LNCaP clone FGC (cell line): Measurements from ENCODE around the gene KCNN2.
A peak's percentile ranks its signal among the peaks of the same experiment; 100 is the strongest.

Experiments
- DNase-seq: peaks from one replicate; pipeline ENCODE4 v3.0.0-alpha.2; 2011; ENCODE audit warnings: low read depth
- H3K4me3 ChIP-seq: 2 replicates; pipeline ENCODE4 v1.5.1; 2011; ENCODE audit warnings: mild to moderate bottlenecking, low read depth, low read length, control low read depth
- TF ChIP-seq, protein P1 (sequence below): IDR thresholded peaks from 2 replicates; pipeline ENCODE4 v1.5.1; 2012; ENCODE audit warnings: mild to moderate bottlenecking; ENCODE audit not compliant: control insufficient read depth, insufficient read depth; ENCODE audit errors: extremely low read depth

Gene KCNN2

DNA sequence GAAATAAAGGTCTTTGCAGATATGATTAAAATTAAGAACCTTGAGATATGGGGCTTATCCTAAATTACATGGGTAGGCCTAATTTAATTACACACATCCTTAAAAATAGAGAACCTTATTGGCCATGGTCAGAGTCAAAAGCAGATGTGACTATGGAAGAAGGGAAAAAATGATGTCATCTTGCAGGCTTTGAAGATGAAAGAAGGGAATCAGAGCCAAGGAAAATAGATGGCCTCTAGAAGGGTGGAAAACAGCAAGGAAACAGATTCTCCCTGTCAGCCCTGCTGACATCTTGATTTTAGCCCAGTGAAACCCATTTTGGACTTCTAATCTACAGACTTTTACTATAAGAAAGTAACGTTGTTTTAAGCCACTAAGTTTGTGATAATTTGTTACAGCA is 37.6 kb upstream of the KCNN2 start:
- no peak overlapping the region for H3K4me3 ChIP-seq
- TF ChIP-seq, protein P1, sequence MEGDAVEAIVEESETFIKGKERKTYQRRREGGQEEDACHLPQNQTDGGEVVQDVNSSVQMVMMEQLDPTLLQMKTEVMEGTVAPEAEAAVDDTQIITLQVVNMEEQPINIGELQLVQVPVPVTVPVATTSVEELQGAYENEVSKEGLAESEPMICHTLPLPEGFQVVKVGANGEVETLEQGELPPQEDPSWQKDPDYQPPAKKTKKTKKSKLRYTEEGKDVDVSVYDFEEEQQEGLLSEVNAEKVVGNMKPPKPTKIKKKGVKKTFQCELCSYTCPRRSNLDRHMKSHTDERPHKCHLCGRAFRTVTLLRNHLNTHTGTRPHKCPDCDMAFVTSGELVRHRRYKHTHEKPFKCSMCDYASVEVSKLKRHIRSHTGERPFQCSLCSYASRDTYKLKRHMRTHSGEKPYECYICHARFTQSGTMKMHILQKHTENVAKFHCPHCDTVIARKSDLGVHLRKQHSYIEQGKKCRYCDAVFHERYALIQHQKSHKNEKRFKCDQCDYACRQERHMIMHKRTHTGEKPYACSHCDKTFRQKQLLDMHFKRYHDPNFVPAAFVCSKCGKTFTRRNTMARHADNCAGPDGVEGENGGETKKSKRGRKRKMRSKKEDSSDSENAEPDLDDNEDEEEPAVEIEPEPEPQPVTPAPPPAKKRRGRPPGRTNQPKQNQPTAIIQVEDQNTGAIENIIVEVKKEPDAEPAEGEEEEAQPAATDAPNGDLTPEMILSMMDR, result no peak
- no peak for DNase-seq

DNA sequence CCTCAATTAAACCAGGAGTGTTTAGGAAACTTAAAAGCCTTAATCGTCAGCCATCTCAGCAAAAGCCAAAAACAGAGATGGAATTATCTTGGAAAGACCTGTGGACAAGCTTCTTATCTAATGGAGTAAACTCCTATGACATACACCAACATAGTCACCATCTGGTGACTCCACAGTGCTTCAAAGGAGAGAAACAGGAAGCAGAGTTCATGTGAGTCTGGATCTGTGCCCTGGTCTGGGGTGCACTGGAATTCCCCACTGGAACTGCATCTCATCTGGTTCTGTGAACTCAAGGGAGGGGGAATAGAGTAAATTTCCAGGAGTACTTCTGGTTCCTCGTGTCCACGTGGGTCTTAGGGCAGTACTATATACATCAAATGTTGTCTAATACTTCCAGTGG is 36.3 kb upstream of the KCNN2 start:
- TF ChIP-seq, protein P1, result no peak
- no peak for DNase-seq
- no peak overlapping the region for H3K4me3 ChIP-seq

DNA sequence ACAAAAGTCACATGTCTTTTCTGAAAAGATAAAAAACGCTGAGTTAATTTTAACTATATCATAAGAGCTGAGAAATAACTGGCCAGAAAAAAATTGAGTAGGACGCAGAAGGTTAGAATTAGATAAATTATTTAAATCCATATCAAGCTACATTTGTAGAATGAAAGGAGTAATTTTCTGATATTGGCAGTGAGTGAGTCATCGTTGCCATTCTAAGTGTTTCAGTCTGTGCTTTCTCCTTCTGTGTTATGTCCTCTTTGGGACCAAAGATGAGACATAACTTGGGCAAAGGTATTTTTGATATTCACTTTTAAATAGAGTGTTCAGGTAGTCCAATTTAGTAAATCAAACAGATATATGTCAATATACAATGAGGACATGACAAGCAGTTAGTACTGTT is 34.4 kb upstream of the KCNN2 start:
- no peak overlapping the region for H3K4me3 ChIP-seq
- no peak for DNase-seq
- TF ChIP-seq, protein P1, result no peak

DNA sequence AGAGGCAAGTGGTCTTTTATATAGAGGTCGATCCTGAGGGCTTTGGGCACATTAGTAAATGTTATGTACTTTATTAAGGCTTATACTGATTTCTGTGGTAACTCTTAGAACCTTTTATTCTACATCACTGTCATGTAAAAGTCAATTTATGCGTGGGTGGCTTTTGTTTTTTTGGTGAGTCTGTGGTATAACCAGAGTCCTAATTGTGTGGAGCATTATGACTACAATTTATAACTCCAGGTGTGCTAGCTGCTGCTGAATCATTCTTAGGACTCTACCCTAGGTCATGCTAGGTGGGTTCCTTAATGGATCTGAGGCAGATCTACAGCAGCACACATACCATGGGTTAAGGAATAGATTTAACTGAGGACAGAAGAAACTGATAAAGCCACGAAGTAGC is 33.9 kb upstream of the KCNN2 start:
- no peak for DNase-seq
- TF ChIP-seq, protein P1, result no peak

DNA sequence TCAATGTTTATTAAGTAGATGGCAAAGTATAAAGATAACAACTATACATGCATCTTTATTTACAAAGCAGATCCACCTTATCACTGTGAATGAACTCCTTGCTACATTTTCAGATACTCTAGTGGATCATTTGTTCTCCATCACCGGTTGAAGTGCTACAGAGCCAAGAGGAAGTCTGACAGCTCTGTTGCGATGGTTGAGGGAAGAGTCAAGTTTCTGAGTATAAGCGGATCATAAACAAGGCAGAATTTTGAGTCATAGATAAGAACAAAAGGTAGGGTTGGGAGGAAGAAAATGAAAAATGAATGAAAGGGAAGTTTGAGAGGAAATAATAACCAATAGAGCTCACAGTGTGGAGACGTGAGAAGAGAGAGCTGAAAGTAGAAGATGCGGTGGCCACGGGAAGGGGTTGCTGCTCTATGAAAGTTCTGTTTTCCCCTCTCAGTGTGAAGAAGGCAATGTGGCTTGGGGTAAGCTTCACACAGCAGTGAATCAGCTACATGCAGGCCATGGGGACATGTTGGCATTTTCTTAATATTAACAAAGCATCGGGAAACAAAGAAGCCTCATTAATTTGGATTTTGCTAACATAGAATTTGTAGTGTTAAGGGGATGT is 30.8 kb upstream of the KCNN2 start:
- DNase-seq, result no peak
- H3K4me3 ChIP-seq, result no peak overlapping the region
- TF ChIP-seq, protein P1, result no peak

More for the DNA sequence above, 33.9 kb upstream of the KCNN2 start:
- H3K4me3 ChIP-seq, result no peak overlapping the region

DNA sequence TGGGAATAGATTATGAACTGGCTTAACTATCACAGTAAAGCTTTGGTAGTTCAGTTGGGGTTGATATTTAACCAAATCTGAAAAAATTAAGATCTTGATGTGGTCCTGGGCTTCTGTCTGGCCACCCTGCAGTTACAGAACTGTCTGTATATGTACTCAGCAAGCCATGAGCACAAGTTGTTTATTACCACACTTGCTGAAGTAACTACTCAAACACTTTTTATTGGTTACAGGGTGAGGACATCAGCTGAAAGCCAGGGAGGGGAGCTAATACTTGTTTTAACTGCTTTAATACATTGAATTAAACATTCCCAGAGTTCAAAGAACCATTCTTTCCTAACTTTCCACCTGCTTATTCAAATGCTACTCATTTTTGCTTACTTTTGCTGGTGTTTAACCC is 29.4 kb upstream of the KCNN2 start:
- DNase-seq, result peak; percentile 74
- TF ChIP-seq, protein P1, result no peak
- no peak overlapping the region for H3K4me3 ChIP-seq

DNA sequence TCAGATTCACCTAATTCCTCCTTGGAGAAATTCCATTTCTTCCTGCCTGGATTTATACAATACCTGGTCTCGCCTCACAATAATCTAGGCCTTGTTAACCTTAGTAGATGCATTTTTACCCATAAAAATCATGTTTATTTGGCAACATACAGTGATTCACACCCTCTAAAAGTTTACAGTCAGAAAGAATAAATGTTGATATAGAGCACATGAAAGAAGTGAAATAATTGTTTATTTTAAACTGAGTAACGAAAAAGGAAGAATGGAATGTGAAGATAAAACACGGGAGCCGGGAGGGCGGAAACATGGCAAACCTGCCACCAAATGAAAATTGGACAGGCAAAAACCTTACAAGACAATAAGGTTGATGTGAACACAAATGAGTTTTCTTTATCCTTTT is 28.9 kb upstream of the KCNN2 start:
- DNase-seq, result peak; percentile 83
- no peak overlapping the region for H3K4me3 ChIP-seq
- TF ChIP-seq, protein P1, result no peak
